Activated B cell treated with CpG ODN at 0.5 μM for 24 hours (primary cell): ENCODE data around the gene OPN4. TPM values are rescaled to one million over a fixed set of nuclear protein-coding genes. Genes with fewer than 3 reads are reported as not detected.

ENCODE experiments used
- ATAC-seq: fragments of 200-7000 bp; cut with Tn5 transposase; one replicate; pipeline ENCODE4 v1.10.0; 2021; ENCODE audit warnings: low read depth, mild to moderate bottlenecking, moderate library complexity
- CTCF ChIA-PET: fragments of 350-600 bp; sonication (Branson Sonifier 250); formaldehyde crosslinking; loops from one replicate; lab custom pipeline; 2021; ENCODE audit warnings: antibody characterized with exemption; lab: Charles Lee
- POLR2A ChIA-PET: fragments of 350-600 bp; sonication (Branson Sonifier 250); formaldehyde crosslinking; loops from one replicate; lab custom pipeline; 2021; ENCODE audit warnings: antibody characterized with exemption; lab: Charles Lee
- DNase-seq: peaks from one replicate; pipeline ENCODE4 v3.0.0; 2022
- H3K27ac Mint-ChIP-seq: one replicate; pipeline ENCODE4 v1.8.0; 2020; ENCODE audit warnings: mixed read lengths
- H3K27me3 Mint-ChIP-seq: one replicate; pipeline ENCODE4 v1.8.0; 2021; ENCODE audit warnings: mixed read lengths
- H3K36me3 Mint-ChIP-seq: one replicate; pipeline ENCODE4 v1.8.0; 2021; ENCODE audit warnings: low read depth, mixed read lengths
- H3K4me1 Mint-ChIP-seq: one replicate; pipeline ENCODE4 v1.8.0; 2021; ENCODE audit warnings: mixed read lengths
- H3K4me3 Mint-ChIP-seq: one replicate; pipeline ENCODE4 v1.8.0; 2020; ENCODE audit warnings: mild to moderate bottlenecking, mixed read lengths
- H3K9me3 Mint-ChIP-seq: one replicate; pipeline ENCODE4 v1.8.0; 2020; ENCODE audit warnings: mixed read lengths
- CTCF ChIP-seq: fragments of 200-600 bp; IDR thresholded peaks from one replicate; pipeline ENCODE4 v1.8.0; 2022; ENCODE audit warnings: antibody characterized with exemption, mild to moderate bottlenecking
- intact Hi-C: fragments of 100-400 bp; cut with micrococcal nuclease; formaldehyde crosslinking; loops from one replicate; pipeline ENCODE4 v1.15.1; 2024
- total RNA-seq: library from RNA; stranded (reverse); gene quantifications from 2 replicates; pipeline ENCODE4 v1.2.3, GENCODE V29; 2022

The OPN4 gene
- total RNA-seq, 1 donor from 2014 or later, result not detected

DNA sequence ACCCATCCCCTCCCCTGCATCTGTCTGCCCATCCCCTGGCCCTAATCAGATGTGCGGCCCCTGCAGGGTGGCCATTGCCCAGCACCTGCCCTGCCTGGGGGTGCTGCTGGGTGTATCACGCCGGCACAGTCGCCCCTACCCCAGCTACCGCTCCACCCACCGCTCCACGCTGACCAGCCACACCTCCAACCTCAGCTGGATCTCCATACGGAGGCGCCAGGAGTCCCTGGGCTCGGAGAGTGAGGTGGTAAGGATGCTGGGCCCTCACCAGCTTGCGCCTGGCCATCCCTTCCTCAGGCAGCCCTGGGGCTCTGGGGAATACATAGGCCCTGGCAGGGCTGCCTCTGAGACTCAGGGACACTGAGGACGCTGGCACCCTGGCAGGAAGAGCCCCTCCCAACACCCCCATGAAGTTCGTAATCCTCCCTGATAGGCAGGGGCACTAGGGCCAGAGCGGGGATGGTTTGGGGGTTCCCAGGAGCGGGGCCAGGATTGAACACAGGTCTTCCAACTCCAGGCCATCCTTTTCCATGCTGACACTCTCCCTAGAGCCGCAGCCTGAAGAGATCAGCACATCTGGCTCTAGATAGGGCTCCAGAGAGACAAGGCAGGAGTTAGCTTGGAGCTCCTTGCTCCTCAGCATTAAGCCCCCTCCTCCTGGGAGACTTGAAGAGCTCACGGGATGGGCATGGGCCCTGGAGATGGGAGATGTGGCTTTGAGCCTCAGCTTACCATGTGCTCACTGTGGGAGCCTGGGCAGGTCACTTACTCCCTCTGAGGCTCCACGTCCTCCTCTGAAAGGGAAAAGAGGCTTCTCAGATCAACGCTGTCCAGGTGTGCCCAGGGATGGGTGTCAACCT is 8.1 kb downstream of the OPN4 start:
- DNase-seq (no peak), ATAC-seq (no peak)
- Mint-ChIP-seq H3K9me3 (no peaks in the 10 kb centered on the region), H3K36me3 (no peaks in the 10 kb centered on the region), H3K27ac (no peak overlapping the region), H3K27me3 (peaks cover 2% of the 10 kb centered on the region), H3K4me1 (no peaks in the 10 kb centered on the region), H3K4me3 (no peak overlapping the region)
- CTCF ChIA-PET, result no interaction called here
- TF ChIP-seq CTCF, result no peak
- intact Hi-C loops, result no loop called here
- POLR2A ChIA-PET, result no interaction called here

- intact Hi-C loops, result no loop called here
- TF ChIP-seq CTCF, result no peak
- DNase-seq, result no peak
- no peaks in the 10 kb centered on the region for H3K9me3 Mint-ChIP-seq
- H3K27me3 Mint-ChIP-seq, result peaks cover 3% of the 10 kb centered on the region
- no peak overlapping the region for H3K4me3 Mint-ChIP-seq
- H3K27ac Mint-ChIP-seq, result no peak overlapping the region
- H3K36me3 Mint-ChIP-seq, result no peaks in the 10 kb centered on the region
- ChIA-PET POLR2A (no interaction called here), CTCF (no interaction called here)
- ATAC-seq, result no peak
- peaks cover 1% of the 10 kb centered on the region for H3K4me1 Mint-ChIP-seq
Measured at GRCh38 chr10:86663046-86663345, 8.6 kb downstream of the OPN4 start.

DNA sequence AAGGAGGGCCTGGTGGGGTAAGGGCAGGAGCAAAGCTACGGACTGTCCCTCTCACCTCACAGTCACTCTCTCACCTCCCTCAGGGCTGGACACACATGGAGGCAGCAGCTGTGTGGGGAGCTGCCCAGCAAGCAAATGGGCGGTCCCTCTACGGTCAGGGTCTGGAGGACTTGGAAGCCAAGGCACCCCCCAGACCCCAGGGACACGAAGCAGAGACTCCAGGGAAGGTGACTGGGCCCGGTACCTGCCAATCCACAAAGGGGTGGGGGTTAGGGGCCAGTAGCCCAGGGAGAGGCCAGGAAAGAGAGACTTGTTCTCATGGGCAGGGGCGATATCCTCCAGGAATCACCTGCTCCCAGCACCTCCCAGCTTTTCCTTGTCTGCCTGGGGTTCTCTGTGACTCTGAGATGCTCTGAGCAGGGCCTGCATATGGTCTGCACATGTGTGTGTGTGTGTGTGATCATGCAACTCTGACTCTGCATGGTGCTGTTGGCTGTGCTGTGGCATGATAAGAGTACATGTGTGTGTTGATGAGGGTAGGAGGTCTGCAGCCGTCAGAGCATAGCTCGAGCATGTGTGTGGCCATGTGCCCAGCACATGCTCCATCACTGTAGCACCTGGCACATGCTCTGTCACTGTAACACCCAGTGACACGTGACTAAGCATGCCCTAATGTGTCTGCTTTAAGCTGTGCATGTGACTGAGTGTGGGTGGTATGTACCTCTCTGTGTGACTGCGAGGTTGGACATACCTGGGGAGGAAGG is 9.4 kb downstream of the OPN4 start:
- POLR2A ChIA-PET, result no interaction called here
- CTCF ChIA-PET, result no interaction called here
- ATAC-seq (no peak), DNase-seq (no peak)
- H3K9me3 Mint-ChIP-seq, result no peaks in the 10 kb centered on the region
- no peak for TF ChIP-seq CTCF
- H3K27ac Mint-ChIP-seq, result no peak overlapping the region
- H3K36me3 Mint-ChIP-seq, result no peaks in the 10 kb centered on the region
- intact Hi-C loops, result no loop called here
- H3K4me1 Mint-ChIP-seq, result peaks cover 4% of the 10 kb centered on the region
- peaks cover 4% of the 10 kb centered on the region for H3K27me3 Mint-ChIP-seq
- H3K4me3 Mint-ChIP-seq, result no peak overlapping the region

- no peak for TF ChIP-seq CTCF
- DNase-seq (no peak), ATAC-seq (no peak)
- peaks cover 4% of the 10 kb centered on the region for H3K27me3 Mint-ChIP-seq
- intact Hi-C loops, result no loop called here
- H3K27ac Mint-ChIP-seq, result no peak overlapping the region
- H3K4me1 Mint-ChIP-seq, result peaks cover 7% of the 10 kb centered on the region
- ChIA-PET POLR2A (no interaction called here), CTCF (no interaction called here)
- H3K36me3 Mint-ChIP-seq, result no peaks in the 10 kb centered on the region
- no peak overlapping the region for H3K4me3 Mint-ChIP-seq
- H3K9me3 Mint-ChIP-seq, result no peaks in the 10 kb centered on the region
Measured at GRCh38 chr10:86664341-86665217, 10.2 kb downstream of the OPN4 start.

GRCh38 chr10:86665218-86665607 is 10.9 kb downstream of the OPN4 start:
- H3K36me3 Mint-ChIP-seq, result no peaks in the 10 kb centered on the region
- H3K27me3 Mint-ChIP-seq, result peaks cover 4% of the 10 kb centered on the region
- ChIA-PET CTCF (no interaction called here), POLR2A (no interaction called here)
- no peak overlapping the region for H3K4me3 Mint-ChIP-seq
- peaks cover 7% of the 10 kb centered on the region for H3K4me1 Mint-ChIP-seq
- no peaks in the 10 kb centered on the region for H3K9me3 Mint-ChIP-seq
- TF ChIP-seq CTCF, result no peak
- no peak for DNase-seq
- H3K27ac Mint-ChIP-seq, result no peak overlapping the region
- intact Hi-C loops, result no loop called here
- ATAC-seq, result no peak
